ENCODE data around the gene FRYL.

FRYL gene

GRCh38 chr4:48542888-48543287, 237.2 kb downstream of the FRYL start:
- no peak for DNase-seq

DNA sequence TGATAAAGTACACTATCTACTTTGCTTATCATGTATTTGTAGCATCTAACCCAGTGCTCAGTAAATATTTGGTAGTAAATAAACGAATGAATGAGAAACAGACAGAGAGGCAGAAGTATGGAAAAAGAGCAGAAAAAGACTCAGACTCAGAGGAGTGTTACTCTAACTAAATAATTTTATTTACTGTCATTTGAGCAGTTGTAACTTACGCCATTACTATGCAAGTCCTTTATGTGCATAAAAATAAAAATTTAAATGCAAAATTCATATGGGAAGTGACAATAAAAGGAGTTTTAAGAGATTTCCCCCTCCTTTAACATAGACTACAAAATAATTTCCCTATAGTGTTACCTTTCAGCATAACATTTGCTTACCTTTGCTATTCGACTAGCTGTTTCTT, 240.5 kb downstream of the FRYL start:
- DNase-seq, result no peak

DNA sequence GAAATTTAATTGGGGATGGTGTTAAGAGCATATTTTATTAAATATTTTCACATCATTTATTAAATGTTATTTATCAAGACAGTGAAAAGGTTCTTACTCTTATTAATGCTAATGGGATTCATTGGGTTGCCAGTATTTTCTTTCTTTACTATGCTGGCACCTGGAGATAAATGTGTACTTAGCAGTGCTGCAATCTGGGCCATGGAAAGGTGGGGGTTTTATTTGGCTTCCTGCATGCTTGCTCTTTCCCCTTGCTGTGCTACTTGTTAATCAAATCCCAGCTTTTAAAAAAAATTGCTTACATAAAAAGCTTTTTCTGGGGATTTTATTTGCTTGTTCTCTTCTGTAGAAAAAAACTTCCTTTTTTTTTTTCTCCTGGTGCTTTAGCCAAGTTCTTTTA, 241.7 kb downstream of the FRYL start:
- DNase-seq, result no peak

DNA sequence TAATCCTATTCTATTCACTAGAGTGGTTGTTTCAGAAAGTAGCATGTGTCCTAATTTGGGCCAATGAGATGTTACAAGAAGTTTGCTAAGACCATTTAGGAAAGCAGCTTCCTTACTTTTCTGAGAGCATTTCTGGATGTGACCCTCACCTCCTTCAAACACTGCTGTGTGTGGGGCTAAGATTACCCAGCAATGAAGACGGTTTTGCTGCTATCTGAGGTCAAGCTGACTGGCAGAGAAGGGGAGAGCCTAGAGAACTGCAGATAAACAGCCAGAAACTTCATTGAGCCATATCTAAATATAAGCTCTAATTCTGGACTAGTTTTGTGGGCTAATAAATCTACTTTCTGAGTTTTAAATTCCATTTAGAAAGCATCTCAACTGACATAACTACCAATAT, 253.7 kb downstream of the FRYL start:
- DNase-seq, result no peak

DNA sequence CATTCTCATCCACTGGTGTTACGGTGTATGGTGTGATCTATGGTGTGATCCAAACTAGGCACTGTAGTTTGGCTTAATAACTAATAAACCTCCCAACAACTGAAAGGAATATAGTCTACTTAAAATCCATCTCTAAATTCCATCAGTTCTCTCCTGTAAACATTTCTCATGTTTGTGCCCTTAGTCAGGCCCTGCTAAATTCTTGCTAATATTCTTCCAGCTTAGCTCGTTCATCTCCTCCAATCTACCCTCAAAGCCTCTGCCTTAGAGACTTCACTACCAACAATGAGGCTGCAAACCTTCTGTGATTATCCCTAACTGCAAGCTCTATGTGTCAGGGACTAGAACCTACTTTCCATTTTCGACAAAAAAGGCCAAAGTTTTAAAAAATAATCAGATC, 261.9 kb downstream of the FRYL start:
- DNase-seq, result no peak

- DNase-seq, result no peak
Observed at GRCh38 chr4:48509543-48509942, 270.5 kb downstream of the FRYL start.

GRCh38 chr4:48506716-48507115, 273.4 kb downstream of the FRYL start:
- no peak for DNase-seq

DNA sequence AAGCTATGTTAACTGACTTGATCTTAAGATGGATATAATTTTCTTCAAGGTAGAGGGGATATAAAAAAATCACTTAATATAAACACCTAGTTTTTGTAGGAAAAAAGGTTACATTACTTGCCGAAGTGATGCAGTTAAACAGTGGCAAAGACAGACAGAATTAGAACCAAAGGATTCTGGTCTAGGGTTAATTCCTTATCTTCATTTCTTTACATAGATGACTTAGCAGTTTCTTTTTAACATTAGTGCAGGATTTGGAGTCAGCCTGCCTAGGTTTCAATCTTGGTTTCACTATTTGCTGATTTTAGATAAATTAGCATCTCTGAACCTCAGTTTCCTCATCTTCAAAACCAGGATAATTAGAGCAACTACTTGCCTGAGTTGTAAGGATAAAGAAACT, 275.7 kb downstream of the FRYL start:
- DNase-seq, result no peak

DNA sequence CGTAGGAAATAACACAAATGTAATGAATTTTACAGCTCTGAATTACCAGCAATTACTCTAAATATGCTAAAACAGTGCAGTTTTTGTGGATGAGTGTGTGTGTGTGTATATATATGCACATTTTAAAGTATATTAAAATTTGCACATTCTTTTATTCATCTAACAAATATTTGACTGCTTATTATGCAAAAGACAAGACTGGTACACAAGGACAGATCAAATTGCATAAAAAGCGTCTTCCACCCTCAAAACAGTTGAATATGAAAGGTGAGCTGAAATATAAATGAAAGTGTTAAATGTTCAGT, 276.1 kb downstream of the FRYL start:
- DNase-seq, result no peak

DNA sequence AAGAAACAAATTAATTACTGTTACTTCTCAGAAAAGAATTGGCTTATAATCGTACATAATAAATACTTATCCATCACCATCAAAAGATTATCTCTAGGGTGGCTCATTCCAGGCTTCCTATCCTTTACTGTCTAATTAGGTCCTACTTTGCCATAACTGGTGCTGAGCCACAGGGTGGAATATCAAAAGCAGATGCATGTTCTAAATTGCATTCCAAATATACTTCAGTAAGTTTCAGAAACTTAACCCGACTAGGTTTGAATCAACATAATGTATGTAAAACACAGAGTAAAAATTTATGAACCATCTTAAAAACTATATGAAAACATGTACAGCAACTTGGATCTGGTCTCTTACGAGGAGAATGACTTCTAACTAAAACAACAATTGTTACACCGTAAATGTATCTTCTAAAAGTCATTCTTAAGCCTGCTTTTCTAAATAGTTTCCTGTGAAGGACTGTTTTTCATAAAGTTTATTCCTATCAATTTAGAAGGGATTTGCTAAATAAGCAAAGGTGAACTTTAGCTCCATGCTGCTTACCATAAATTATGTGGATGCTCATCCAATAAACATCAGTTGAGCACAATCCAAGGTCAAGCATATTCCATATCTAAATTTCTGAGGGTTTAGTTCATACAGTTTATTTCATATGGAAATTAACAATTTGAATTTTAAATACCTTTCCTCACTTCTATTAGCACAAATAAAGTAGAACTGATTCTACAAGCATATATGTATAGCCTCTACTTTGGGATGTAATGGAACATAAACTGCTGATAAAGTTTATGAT, 276.6 kb downstream of the FRYL start:
- no peak for DNase-seq

DNA sequence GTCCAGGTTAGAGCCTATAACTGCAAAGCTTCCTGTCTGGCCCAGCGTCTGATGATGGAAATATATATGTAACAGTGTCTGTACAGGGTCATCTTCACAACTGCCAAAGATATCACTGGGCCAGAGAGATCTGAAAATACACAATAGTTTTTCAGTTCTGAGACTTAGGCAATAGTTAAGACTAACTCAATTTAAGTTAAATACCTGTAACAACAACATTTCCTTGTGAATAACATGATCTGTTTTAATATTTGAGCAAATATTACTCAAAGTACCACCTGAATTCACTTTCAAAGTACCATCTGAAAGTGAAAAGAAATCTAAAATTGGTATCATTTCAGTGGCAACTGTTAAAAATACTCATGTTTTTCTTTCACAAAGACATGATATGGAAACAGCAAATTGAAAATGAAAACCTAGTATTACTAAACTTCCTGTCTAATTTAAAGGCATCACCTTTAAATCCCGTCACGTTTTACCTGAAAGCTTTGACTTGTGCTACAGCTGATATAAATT, 280.5 kb downstream of the FRYL start:
- no peak for DNase-seq

- no peak for DNase-seq
Observed at GRCh38 chr4:48498895-48499294, 281.2 kb downstream of the FRYL start.

- DNase-seq, result no peak
Observed at GRCh38 chr4:48495941-48496340, 284.1 kb downstream of the FRYL start.

- no peak for DNase-seq
Observed at GRCh38 chr4:48493452-48494100, 286.5 kb downstream of the FRYL start.

DNA sequence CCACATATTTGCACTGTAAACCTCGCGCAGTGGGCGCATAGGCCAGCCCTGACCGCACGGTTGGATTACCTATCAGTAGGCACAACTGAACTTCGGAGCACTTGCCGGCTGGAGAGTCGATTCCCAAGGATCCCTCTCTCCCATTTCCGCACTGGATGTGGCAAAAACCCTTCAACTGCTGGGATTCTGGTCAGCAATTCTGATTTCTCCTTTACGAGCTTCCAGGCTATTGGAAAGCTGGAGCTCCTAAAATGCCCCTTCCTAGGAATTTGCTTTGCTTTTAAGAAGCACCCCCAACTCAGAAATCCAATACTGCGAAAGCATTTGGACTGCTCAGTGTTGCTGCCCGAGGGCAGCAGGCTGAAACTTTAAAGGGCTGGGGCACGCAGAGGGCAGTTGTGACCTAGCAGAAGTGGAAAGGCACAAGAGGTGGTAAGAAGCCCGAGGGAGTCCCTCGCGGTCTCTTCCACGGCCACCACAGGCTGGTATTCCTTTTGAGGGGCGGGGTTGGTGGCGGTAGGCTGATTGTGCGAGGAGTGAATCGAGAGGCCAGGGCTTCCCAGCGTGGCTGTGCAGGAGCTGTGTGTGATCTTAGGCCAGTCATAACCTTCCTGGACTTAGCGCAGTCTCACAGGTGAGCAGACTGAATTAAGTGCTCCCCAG, 288.4 kb downstream of the FRYL start:
- DNase-seq, result no peak

- no peak for DNase-seq
Observed at GRCh38 chr4:48490680-48491513, 289.2 kb downstream of the FRYL start.

- peak; percentile 58 for DNase-seq
Observed at GRCh38 chr4:48490012-48490679, 289.9 kb downstream of the FRYL start, which contains the start of gene ZAR1. Gene ZAR1, plus strand, starts transcription at chr4:48490252. Its CDS starts 40 bp downstream, at chr4:48490292.

DNA sequence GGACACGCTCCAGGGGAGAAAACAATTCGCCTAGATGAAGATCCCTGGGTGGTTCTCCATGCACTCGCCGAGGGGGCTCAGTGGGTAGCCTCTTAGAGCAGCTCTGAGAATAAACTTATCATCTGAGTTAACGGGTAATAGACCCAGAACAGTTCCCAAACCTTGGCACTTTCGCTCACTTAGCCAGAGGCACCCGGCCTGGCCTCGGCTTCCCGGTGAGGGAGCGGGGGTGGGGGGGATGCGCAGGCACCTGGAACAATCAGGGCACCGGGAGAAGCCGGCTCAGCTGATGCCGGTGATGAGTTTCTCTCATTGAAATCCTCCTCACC, 290.4 kb downstream of the FRYL start:
- DNase-seq, result no peak

- DNase-seq, result no peak
Observed at GRCh38 chr4:48484494-48485168, 295.4 kb downstream of the FRYL start.

- no peak for DNase-seq
Observed at GRCh38 chr4:48483777-48484493, 296.1 kb downstream of the FRYL start.
